Natural killer cell (primary cell): ENCODE data around the gene TAB2. TPM values are rescaled to one million over a fixed set of nuclear protein-coding genes. Genes with fewer than 3 reads are reported as not detected.

Source experiments
- ATAC-seq, 3 donors: fragments of 150-1000 bp in 2 of 3; fragments of 200-7000 bp in 1 of 3; cut with Tn5 transposase; 1 replicate in 1 of 3; 2 replicates in 2 of 3; pipeline ENCODE4 v1.10.0; 2021; ENCODE audit warnings: mild to moderate bottlenecking in 2 of 3, moderate library complexity in 2 of 3
- DNase-seq, 2 donors: peaks; one replicate each; pipeline versions ENCODE4 v3.0.0 to v3.0.0-alpha.2; 2013 to 2021; ENCODE audit warnings: mixed read lengths in 1 of 2
- H3K27ac ChIP-seq: one replicate; pipeline ENCODE4 v1.5.1; 2013; ENCODE audit warnings: mild to moderate bottlenecking, low read length
- H3K27me3 ChIP-seq: one replicate; pipeline ENCODE4 v1.6.1; 2013; ENCODE audit warnings: low read length; ENCODE audit not compliant: control insufficient read depth, insufficient read depth
- H3K36me3 ChIP-seq: one replicate; pipeline ENCODE4 v1.6.1; 2013; ENCODE audit warnings: low read length; ENCODE audit not compliant: control insufficient read depth, insufficient read depth
- H3K4me1 ChIP-seq: one replicate; pipeline ENCODE4 v1.6.1; 2013; ENCODE audit warnings: low read length; ENCODE audit not compliant: control insufficient read depth, insufficient read depth
- H3K4me3 ChIP-seq: one replicate; pipeline ENCODE4 v1.5.1; 2013; ENCODE audit warnings: low read length
- H3K9me3 ChIP-seq: one replicate; pipeline ENCODE4 v1.6.1; 2013; ENCODE audit warnings: low read length; ENCODE audit not compliant: control insufficient read depth, insufficient read depth
- H3K27ac Mint-ChIP-seq, 2 donors: one replicate each; pipeline ENCODE4 v1.8.0; 2022; ENCODE audit warnings: mild to moderate bottlenecking in 2 of 2, mixed read lengths in 2 of 2, moderate library complexity in 1 of 2
- H3K27me3 Mint-ChIP-seq, 2 donors: one replicate each; pipeline ENCODE4 v1.8.0; 2022; ENCODE audit warnings: low read depth in 2 of 2, mixed read lengths in 2 of 2
- H3K36me3 Mint-ChIP-seq: one replicate; pipeline ENCODE4 v1.8.0; 2022; ENCODE audit warnings: mixed read lengths
- H3K4me1 Mint-ChIP-seq, 2 donors: one replicate each; pipeline ENCODE4 v1.8.0; 2022; ENCODE audit warnings: mixed read lengths in 2 of 2
- H3K4me3 Mint-ChIP-seq: one replicate; pipeline ENCODE4 v1.8.0; 2022; ENCODE audit warnings: mild to moderate bottlenecking, moderate library complexity, mixed read lengths
- H3K9me3 Mint-ChIP-seq, 2 donors: one replicate each; pipeline ENCODE4 v1.8.0; 2022; ENCODE audit warnings: mixed read lengths in 2 of 2
- WGBS: methylation state at CpG from one replicate; pipeline ENCODE4 v1.1.7; 2013; ENCODE audit warnings: missing lambda C conversion rate; ENCODE audit not compliant: insufficient coverage; 5-methylcytosine and 5-hydroxymethylcytosine counted together
- intact Hi-C: fragments of 100-400 bp; cut with micrococcal nuclease; formaldehyde crosslinking; loops from one replicate; pipeline ENCODE4 v1.14.2; 2022
- total RNA-seq, 4 donors: library from RNA; stranded (reverse); fragments of 120-200 nt in 1 of 4; gene quantifications; one replicate each; pipeline versions ENCODE4 v1.2.3 to v1.2.4, GENCODE V29; 2013 to 2022
- TF ChIP-seq, protein P1 (sequence below): fragments of 200-600 bp; IDR thresholded peaks from one replicate; pipeline ENCODE4 v1.8.0; 2022; ENCODE audit warnings: antibody characterized with exemption

TAB2 gene
- total RNA-seq, 3 donors from 2014 or later (not counting 1 experiment from before 2014, with no cell fraction given), result 65.7 to 74.9 (median 68.9) TPM

DNA sequence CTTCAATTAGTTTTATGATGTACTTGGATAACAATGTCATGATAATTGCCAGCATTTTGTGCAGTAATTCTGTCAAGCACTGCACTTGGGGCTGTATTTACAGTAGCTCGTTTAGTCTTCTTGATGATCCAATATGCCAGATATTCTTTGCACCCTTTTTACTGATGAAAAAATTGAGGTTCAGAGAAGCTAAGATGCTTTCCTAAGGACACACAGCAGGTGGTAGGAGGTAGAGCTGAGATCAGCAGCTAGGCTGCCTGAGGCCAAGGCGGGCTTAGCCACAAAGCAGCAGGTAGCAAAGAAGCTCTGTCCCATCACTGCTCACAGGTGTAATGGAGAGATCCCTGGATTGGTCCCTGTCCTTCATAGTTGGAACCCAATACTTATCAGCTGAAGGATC, 115.9 kb downstream of the TAB2 start:
- no peaks in the 10 kb centered on the region for H3K9me3 ChIP-seq
- H3K4me3 Mint-ChIP-seq, result no peak overlapping the region
- H3K27me3 ChIP-seq, result no peaks in the 10 kb centered on the region
- no peak overlapping the region for H3K27ac Mint-ChIP-seq
- no peak overlapping the region for H3K4me3 ChIP-seq
- intact Hi-C loops, result loop anchor here (2.0 to 5.0 kb wide), 2 partner anchors 243 to 871 kb away; no protein-coding TSS in a partner anchor
- no peaks in the 10 kb centered on the region for H3K27me3 Mint-ChIP-seq
- DNase-seq, result no peak
- TF ChIP-seq, protein P1, sequence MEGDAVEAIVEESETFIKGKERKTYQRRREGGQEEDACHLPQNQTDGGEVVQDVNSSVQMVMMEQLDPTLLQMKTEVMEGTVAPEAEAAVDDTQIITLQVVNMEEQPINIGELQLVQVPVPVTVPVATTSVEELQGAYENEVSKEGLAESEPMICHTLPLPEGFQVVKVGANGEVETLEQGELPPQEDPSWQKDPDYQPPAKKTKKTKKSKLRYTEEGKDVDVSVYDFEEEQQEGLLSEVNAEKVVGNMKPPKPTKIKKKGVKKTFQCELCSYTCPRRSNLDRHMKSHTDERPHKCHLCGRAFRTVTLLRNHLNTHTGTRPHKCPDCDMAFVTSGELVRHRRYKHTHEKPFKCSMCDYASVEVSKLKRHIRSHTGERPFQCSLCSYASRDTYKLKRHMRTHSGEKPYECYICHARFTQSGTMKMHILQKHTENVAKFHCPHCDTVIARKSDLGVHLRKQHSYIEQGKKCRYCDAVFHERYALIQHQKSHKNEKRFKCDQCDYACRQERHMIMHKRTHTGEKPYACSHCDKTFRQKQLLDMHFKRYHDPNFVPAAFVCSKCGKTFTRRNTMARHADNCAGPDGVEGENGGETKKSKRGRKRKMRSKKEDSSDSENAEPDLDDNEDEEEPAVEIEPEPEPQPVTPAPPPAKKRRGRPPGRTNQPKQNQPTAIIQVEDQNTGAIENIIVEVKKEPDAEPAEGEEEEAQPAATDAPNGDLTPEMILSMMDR, result no peak
- H3K4me1 Mint-ChIP-seq, result peaks cover 0 to 10% of the 10 kb centered on the region in 2 donors
- WGBS, result 93% methylated on average over 2 of the region's 2 CpGs
- no peak for ATAC-seq
- peaks cover 4% of the 10 kb centered on the region for H3K4me1 ChIP-seq
- no peaks in the 10 kb centered on the region for H3K36me3 ChIP-seq
- H3K27ac ChIP-seq, result no peak overlapping the region
- no peaks in the 10 kb centered on the region for H3K36me3 Mint-ChIP-seq
- H3K9me3 Mint-ChIP-seq, result no peaks in the 10 kb centered on the region

- Histone ChIP-seq H3K27me3 (no peaks in the 10 kb centered on the region), H3K27ac (no peak overlapping the region), H3K9me3 (no peaks in the 10 kb centered on the region), H3K36me3 (no peaks in the 10 kb centered on the region), H3K4me3 (no peak overlapping the region), H3K4me1 (peaks cover 4% of the 10 kb centered on the region)
- Mint-ChIP-seq H3K4me3 (no peak overlapping the region), H3K9me3 (no peaks in the 10 kb centered on the region), H3K4me1 (peaks cover 0 to 10% of the 10 kb centered on the region in 2 donors), H3K27me3 (no peaks in the 10 kb centered on the region), H3K27ac (no peak overlapping the region), H3K36me3 (no peaks in the 10 kb centered on the region)
- DNase-seq (no peak), ATAC-seq (no peak)
- TF ChIP-seq, protein P1, result no peak
- intact Hi-C loops, result loop anchor here (2.0 to 5.0 kb wide), 2 partner anchors 243 to 872 kb away; no protein-coding TSS in a partner anchor
- WGBS, result 75% methylated on average over 1 of the region's 1 CpG
Observed at GRCh38 chr6:149433881-149434280, 116.4 kb downstream of the TAB2 start.

DNA sequence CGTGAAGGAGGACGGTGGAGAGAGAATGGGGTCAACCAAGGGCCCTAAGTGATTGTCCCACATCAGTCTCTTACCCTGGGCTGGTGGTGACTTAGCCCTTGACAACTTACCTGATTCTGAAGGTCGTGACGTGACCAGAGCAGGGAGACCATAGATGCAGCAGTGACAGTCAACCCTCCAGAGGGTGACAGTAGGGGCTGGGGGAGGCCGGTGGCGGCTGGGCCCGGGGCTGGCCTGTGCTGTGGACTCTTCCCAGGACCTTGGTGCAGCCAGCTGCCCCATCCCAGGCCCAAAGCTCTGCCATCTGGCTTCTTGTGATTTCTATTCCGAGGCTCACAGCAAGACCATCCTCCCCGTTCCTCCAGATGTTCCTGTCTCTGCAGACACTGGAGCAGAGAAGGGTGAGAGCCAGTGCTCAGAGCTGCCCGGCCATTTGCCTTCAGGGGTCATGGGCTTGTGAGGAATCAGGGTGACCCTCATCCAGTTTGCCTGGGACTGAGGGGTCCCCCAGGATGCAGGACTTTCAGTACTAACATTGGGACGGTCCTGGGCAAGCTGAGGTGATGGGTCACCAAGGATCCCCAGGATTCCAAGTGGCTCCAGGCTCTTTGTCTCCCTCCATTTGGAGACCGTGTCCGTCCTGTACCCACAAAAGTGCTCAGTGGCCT, 118.5 kb downstream of the TAB2 start:
- no peak overlapping the region for H3K27ac Mint-ChIP-seq
- peaks cover 0 to 10% of the 10 kb centered on the region in 2 donors for H3K4me1 Mint-ChIP-seq
- TF ChIP-seq, protein P1, result no peak
- Histone ChIP-seq H3K36me3 (no peaks in the 10 kb centered on the region), H3K4me1 (peaks cover 4% of the 10 kb centered on the region), H3K4me3 (no peak overlapping the region), H3K9me3 (no peaks in the 10 kb centered on the region), H3K27me3 (no peaks in the 10 kb centered on the region), H3K27ac (no peak overlapping the region)
- DNase-seq, result no peak
- H3K4me3 Mint-ChIP-seq, result no peak overlapping the region
- 94% methylated on average over 13 of the region's 13 CpGs for WGBS
- H3K36me3 Mint-ChIP-seq, result no peaks in the 10 kb centered on the region
- intact Hi-C loops, result no loop called here
- H3K27me3 Mint-ChIP-seq, result no peaks in the 10 kb centered on the region
- H3K9me3 Mint-ChIP-seq, result no peaks in the 10 kb centered on the region
- ATAC-seq, result no peak

DNA sequence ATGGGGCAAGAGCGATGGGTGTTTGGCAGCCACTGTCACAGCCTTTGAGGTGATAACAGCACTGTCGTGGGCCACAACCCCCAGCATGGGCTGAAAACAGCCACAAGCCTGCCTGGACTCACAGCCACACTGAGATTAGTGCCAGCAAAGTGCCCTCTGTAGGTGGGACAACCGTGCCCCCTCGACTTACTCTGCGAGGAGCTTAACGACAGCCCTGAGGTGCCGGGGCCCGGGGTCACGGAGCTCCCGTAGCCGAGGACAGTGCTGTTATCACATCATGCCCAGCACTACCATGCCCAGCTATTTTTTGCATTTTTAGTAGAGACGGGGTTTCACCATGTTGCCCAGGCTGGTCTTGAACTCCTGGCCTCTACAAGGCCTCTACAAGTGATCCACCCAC, 119.1 kb downstream of the TAB2 start:
- H3K4me1 ChIP-seq, result peaks cover 4% of the 10 kb centered on the region
- intact Hi-C loops, result no loop called here
- no peaks in the 10 kb centered on the region for H3K27me3 ChIP-seq
- Mint-ChIP-seq H3K27me3 (no peaks in the 10 kb centered on the region), H3K27ac (no peak overlapping the region), H3K36me3 (no peaks in the 10 kb centered on the region), H3K4me1 (peaks cover 0 to 10% of the 10 kb centered on the region in 2 donors), H3K4me3 (no peak overlapping the region), H3K9me3 (no peaks in the 10 kb centered on the region)
- no peak overlapping the region for H3K27ac ChIP-seq
- DNase-seq (no peak), ATAC-seq (no peak)
- no peak overlapping the region for H3K4me3 ChIP-seq
- WGBS, result 89% methylated on average over 12 of the region's 12 CpGs
- no peaks in the 10 kb centered on the region for H3K36me3 ChIP-seq
- TF ChIP-seq, protein P1, result no peak
- no peaks in the 10 kb centered on the region for H3K9me3 ChIP-seq
